CD4-positive, alpha-beta T cell (primary cell): ENCODE measurements around the gene FGGY. TPM values are rescaled to one million over a fixed set of nuclear protein-coding genes. Genes with fewer than 3 reads are reported as not detected.
A peak's percentile ranks its signal among the peaks of the same experiment; 100 is the strongest.

Experiments
- ATAC-seq: fragments of 200-7000 bp; cut with Tn5 transposase; one replicate; pipeline ENCODE4 v1.10.0; 2022; ENCODE audit warnings: mild to moderate bottlenecking; ENCODE audit not compliant: poor library complexity
- CTCF ChIA-PET: fragments of 350-600 bp; sonication (Branson Sonifier 250); formaldehyde crosslinking; loops from one replicate; lab custom pipeline; 2021; ENCODE audit warnings: antibody characterized with exemption, inconsistent platforms; lab: Charles Lee
- POLR2A ChIA-PET: fragments of 350-600 bp; sonication (Branson Sonifier 250); formaldehyde crosslinking; loops from one replicate; lab custom pipeline; 2021; ENCODE audit warnings: antibody characterized with exemption, inconsistent platforms; lab: Charles Lee
- DNase-seq, 14 experiments: peaks; one replicate each; pipeline ENCODE4 v3.0.0-alpha.2; 2013 to 2020; ENCODE audit warnings: mixed read lengths in 2 of 14
- H3K27ac ChIP-seq, 2 donors: one replicate each; pipeline versions ENCODE4 v1.5.1 to v1.7.0; 2013; ENCODE audit warnings: low read length in 2 of 2, low read depth in 1 of 2, mild to moderate bottlenecking in 1 of 2
- H3K27me3 ChIP-seq, 2 experiments: 1 replicate in 1 of 2; 2 replicates in 1 of 2; pipeline versions ENCODE4 v1.6.1 to v1.7.0; 2013; ENCODE audit warnings: low read length in 2 of 2, control low read depth in 1 of 2, mild to moderate bottlenecking in 1 of 2, moderate library complexity in 1 of 2; ENCODE audit not compliant: insufficient read depth in 2 of 2, control insufficient read depth in 1 of 2
- H3K36me3 ChIP-seq: one replicate; pipeline ENCODE4 v1.6.1; 2013; ENCODE audit warnings: low read length, control low read depth; ENCODE audit not compliant: insufficient read depth
- H3K4me1 ChIP-seq: one replicate; pipeline ENCODE4 v1.6.1; 2013; ENCODE audit warnings: low read length, control low read depth; ENCODE audit not compliant: insufficient read depth
- H3K4me3 ChIP-seq: one replicate; pipeline ENCODE4 v1.5.1; 2013; ENCODE audit warnings: mild to moderate bottlenecking, low read length, moderate library complexity
- H3K9me3 ChIP-seq, 2 experiments: 1 replicate in 1 of 2; 2 replicates in 1 of 2; pipeline versions ENCODE4 v1.6.1 to v1.7.0; 2013; ENCODE audit warnings: low read length in 2 of 2, mild to moderate bottlenecking in 2 of 2, control low read depth in 1 of 2, moderate library complexity in 1 of 2; ENCODE audit not compliant: control insufficient read depth in 1 of 2, insufficient read depth in 1 of 2
- H3K27ac Mint-ChIP-seq: one replicate; pipeline ENCODE4 v1.8.0; 2020; ENCODE audit warnings: mixed read lengths
- H3K27me3 Mint-ChIP-seq: one replicate; pipeline ENCODE4 v1.8.0; 2021; ENCODE audit warnings: mixed read lengths
- H3K36me3 Mint-ChIP-seq: one replicate; pipeline ENCODE4 v1.8.0; 2021; ENCODE audit warnings: low read depth, mixed read lengths
- H3K4me1 Mint-ChIP-seq: one replicate; pipeline ENCODE4 v1.8.0; 2021; ENCODE audit warnings: low read depth, mixed read lengths
- H3K4me3 Mint-ChIP-seq: one replicate; pipeline ENCODE4 v1.8.0; 2020; ENCODE audit warnings: mild to moderate bottlenecking, mixed read lengths
- H3K9me3 Mint-ChIP-seq: one replicate; pipeline ENCODE4 v1.8.0; 2020; ENCODE audit warnings: mixed read lengths
- CTCF ChIP-seq: fragments of 200-600 bp; IDR thresholded peaks from one replicate; pipeline ENCODE4 v1.8.0; 2022; ENCODE audit warnings: antibody characterized with exemption, mild to moderate bottlenecking
- intact Hi-C, 2 experiments: fragments of 100-400 bp; cut with DNase I in 1 of 2; cut with micrococcal nuclease in 1 of 2; formaldehyde crosslinking; loops; one replicate each; pipeline versions ENCODE4 v1.15.1 to v1.9.0; 2023 to 2025; cut with DNase I, micrococcal nuclease
- total RNA-seq, 174 experiments: library from RNA in 2 of 174; stranded (reverse) in 2 of 174; gene quantifications; one replicate each; pipeline ENCODE4 v1.2.3 and lab custom pipeline; 2021 to 2026

The FGGY gene
- total RNA-seq, 2 experiments from 2014 or later, result 9.5 to 10.0 TPM

GRCh38 chr1:59333626-59334277, 36.9 kb downstream of the FGGY start:
- no peak for TF ChIP-seq CTCF
- CTCF ChIA-PET, result no interaction called here

GRCh38 chr1:59340411-59341307, 43.8 kb downstream of the FGGY start:
- H3K27ac ChIP-seq, result no peak overlapping the region
- CTCF ChIA-PET, result no interaction called here
- POLR2A ChIA-PET, result no interaction called here
- DNase-seq, result no peak
- ATAC-seq, result no peak
- no peaks in the 10 kb centered on the region for H3K36me3 ChIP-seq
- Mint-ChIP-seq H3K9me3 (no peaks in the 10 kb centered on the region), H3K4me3 (no peak overlapping the region), H3K27ac (no peak overlapping the region), H3K36me3 (no peaks in the 10 kb centered on the region), H3K4me1 (no peaks in the 10 kb centered on the region), H3K27me3 (no peaks in the 10 kb centered on the region)
- H3K4me1 ChIP-seq, result no peaks in the 10 kb centered on the region
- intact Hi-C loops, result no loop called here
- TF ChIP-seq CTCF, result no peak
- no peak overlapping the region for H3K4me3 ChIP-seq
- no peaks in the 10 kb centered on the region for H3K27me3 ChIP-seq
- no peaks in the 10 kb centered on the region for H3K9me3 ChIP-seq

More at GRCh38 chr1:59333626-59334277, 36.9 kb downstream of the FGGY start:
- Histone ChIP-seq H3K9me3 (no peaks in the 10 kb centered on the region), H3K27ac (no peak overlapping the region), H3K36me3 (no peaks in the 10 kb centered on the region), H3K4me3 (no peak overlapping the region), H3K27me3 (no peaks in the 10 kb centered on the region), H3K4me1 (peaks cover 11% of the 10 kb centered on the region)
- no peaks in the 10 kb centered on the region for H3K36me3 Mint-ChIP-seq
- no peak overlapping the region for H3K27ac Mint-ChIP-seq
- no peaks in the 10 kb centered on the region for H3K27me3 Mint-ChIP-seq
- POLR2A ChIA-PET, result no interaction called here
- no peaks in the 10 kb centered on the region for H3K9me3 Mint-ChIP-seq
- DNase-seq (peak in 2 of 14 experiments; percentile 8 to 29), ATAC-seq (no peak)
- H3K4me1 Mint-ChIP-seq, result peaks cover 14% of the 10 kb centered on the region
- H3K4me3 Mint-ChIP-seq, result no peak overlapping the region
- intact Hi-C loops, result no loop called here

DNA sequence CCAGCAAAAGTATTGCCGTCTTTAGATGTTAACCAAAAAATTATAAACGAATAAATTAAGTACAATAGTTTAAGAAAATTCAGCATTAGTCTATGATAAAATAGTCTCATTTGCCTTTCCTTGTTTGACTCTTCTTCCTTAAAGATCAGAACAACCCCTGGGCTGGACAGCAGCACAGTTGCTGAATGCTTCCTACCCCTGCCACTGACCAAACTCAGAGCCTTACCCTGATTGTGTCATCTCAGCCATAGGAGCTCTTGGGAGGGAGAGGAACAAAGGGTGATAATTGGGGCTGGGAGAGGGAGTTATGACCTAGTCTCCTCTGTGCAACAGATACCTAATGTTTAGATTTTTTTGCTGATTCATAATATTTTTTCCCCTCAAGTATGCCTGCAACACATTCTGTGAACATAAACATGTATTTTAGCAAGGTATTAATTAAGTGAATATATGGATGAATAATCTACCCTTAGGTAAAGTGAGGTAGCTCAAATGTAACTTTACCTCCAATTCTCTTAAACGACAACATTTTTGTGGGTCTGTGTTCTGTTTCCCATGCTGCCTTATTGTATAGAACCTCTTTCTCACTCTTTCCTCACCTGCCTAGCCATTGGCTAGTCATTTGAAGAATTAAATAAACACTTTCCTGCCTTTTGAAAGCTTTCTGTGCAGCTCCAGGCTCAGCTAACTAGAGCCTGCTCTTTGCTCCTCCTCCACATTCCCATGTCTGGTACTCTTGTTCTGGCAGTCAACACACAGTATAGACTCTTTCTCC, 46.1 kb downstream of the FGGY start:
- no peaks in the 10 kb centered on the region for H3K4me1 Mint-ChIP-seq
- H3K36me3 Mint-ChIP-seq, result no peaks in the 10 kb centered on the region
- H3K4me3 ChIP-seq, result no peak overlapping the region
- no peak overlapping the region for H3K4me3 Mint-ChIP-seq
- H3K9me3 ChIP-seq, result no peaks in the 10 kb centered on the region
- H3K27ac Mint-ChIP-seq, result no peak overlapping the region
- H3K36me3 ChIP-seq, result no peaks in the 10 kb centered on the region
- CTCF ChIA-PET, result no interaction called here
- H3K27me3 Mint-ChIP-seq, result no peaks in the 10 kb centered on the region
- ATAC-seq, result no peak
- POLR2A ChIA-PET, result interaction anchor here (0.9 kb wide), 1 partner anchor 22 kb away, joined by 3 read pairs; no protein-coding TSS in a partner anchor
- H3K27ac ChIP-seq, result no peak overlapping the region
- H3K27me3 ChIP-seq, result no peaks in the 10 kb centered on the region
- DNase-seq, result no peak
- no peaks in the 10 kb centered on the region for H3K4me1 ChIP-seq
- no peak for TF ChIP-seq CTCF
- H3K9me3 Mint-ChIP-seq, result no peaks in the 10 kb centered on the region
- intact Hi-C loops, result no loop called here
